Measurements from ENCODE around the gene ABL2.

Gene ABL2

DNA sequence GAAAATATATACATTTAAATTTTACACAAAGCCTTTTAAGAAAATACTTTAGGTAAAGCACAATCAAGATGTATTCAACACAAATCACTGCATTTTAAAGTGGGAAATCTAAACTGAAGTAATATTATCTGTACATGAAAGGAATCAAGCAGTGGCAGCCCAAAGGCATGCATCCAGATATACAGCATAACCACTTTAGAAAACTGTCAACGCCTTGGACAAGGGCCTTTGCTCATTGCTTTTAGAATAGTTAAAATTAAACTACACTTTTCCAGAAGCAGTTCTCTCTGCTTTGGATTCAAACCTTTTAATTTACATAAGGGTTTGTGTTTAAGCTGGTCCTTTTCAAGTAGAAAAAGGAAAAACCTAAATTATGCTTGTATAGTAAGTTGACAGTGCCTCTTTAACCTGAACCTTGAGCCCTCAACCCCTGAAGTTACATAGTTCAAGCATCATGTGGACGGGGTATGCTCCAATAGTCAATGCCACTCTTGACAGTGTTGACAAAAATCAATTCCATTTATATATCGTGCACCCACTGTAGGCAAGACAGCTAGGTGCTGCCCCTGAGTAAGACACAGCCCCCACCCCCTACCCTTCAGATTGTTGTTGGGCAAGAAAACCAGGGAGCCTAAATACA lies 124.7 kb downstream of the ABL2 start:
- Histone ChIP-seq H3K4me1 (ENCODE audit: control insufficient read depth, low read depth, low read length) (no peaks in the 10 kb centered on the region), H3K36me3 (ENCODE audit: control insufficient read depth, insufficient read depth, low read length) (peaks cover 10% of the 10 kb centered on the region), H2BK15ac (replicated peaks; ENCODE audit: low read depth) (no peak overlapping the region), H3K4ac (ENCODE audit: low read depth, low read length) (no peak overlapping the region), H3K23ac (ENCODE audit: low read length) (no peak overlapping the region), H4K5ac (ENCODE audit: low read length) (no peak overlapping the region), H3K9ac (ENCODE audit: low read length) (no peak overlapping the region), H3K79me1 (ENCODE audit: low read length) (no peaks in the 10 kb centered on the region), H2BK5ac (ENCODE audit: low read length) (no peak overlapping the region), H3K4me3 (ENCODE audit: low read length) (no peak overlapping the region), H3K27me3 (ENCODE audit: insufficient read depth, low read length, poor library complexity) (no peaks in the 10 kb centered on the region), H4K8ac (ENCODE audit: low read depth, low read length) (no peak overlapping the region), H3K27ac (ENCODE audit: low read depth, low read length) (no peak overlapping the region), H3K79me2 (ENCODE audit: control insufficient read depth, insufficient read depth, low read length) (no peaks in the 10 kb centered on the region), H3K56ac (ENCODE audit: low read length) (no peak overlapping the region), H2BK120ac (ENCODE audit: low read depth, low read length) (no peak overlapping the region), H2AK5ac (ENCODE audit: low read length) (no peak overlapping the region), H3K18ac (ENCODE audit: low read length) (no peak overlapping the region), H3K4me2 (ENCODE audit: low read length) (no peak overlapping the region)
- WGBS (ENCODE audit: extremely low coverage, insufficient coverage, low lambda C conversion rate) = no CpG with 5 or more reads among the region's 3 CpGs
- DNase-seq = no peak

DNA sequence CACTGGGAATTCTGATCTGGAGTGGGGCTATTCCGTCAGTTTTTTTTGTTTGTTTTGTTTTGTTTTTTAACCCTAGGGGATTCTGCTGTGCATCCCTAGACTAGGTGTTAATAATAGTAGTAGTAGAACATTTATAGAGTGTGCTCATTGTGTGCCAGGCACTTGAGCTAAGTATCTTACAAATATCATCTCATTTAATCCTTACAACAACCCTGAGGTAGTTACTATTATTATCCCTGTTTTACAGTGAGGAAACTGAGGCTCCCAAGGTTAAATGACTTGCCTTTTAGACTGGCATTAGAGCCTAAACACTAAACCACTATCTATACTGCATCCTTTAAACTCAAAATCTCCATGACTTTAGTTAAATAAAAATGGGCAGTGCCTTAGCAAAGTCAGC lies 125.5 kb downstream of the ABL2 start:
- Histone ChIP-seq H3K18ac (ENCODE audit: low read length) (no peak overlapping the region), H3K4me2 (ENCODE audit: low read length) (no peak overlapping the region), H3K79me2 (ENCODE audit: control insufficient read depth, insufficient read depth, low read length) (no peaks in the 10 kb centered on the region), H3K56ac (ENCODE audit: low read length) (no peak overlapping the region), H4K8ac (ENCODE audit: low read depth, low read length) (no peak overlapping the region), H3K4ac (ENCODE audit: low read depth, low read length) (no peak overlapping the region), H3K4me1 (ENCODE audit: control insufficient read depth, low read depth, low read length) (no peaks in the 10 kb centered on the region), H4K5ac (ENCODE audit: low read length) (no peak overlapping the region), H2BK15ac (replicated peaks; ENCODE audit: low read depth) (no peak overlapping the region), H3K9ac (ENCODE audit: low read length) (no peak overlapping the region), H2BK5ac (ENCODE audit: low read length) (no peak overlapping the region), H3K27ac (ENCODE audit: low read depth, low read length) (no peak overlapping the region), H3K36me3 (ENCODE audit: control insufficient read depth, insufficient read depth, low read length) (peaks cover 8% of the 10 kb centered on the region), H2BK120ac (ENCODE audit: low read depth, low read length) (no peak overlapping the region), H3K27me3 (ENCODE audit: insufficient read depth, low read length, poor library complexity) (no peaks in the 10 kb centered on the region), H3K4me3 (ENCODE audit: low read length) (no peak overlapping the region), H3K79me1 (ENCODE audit: low read length) (no peaks in the 10 kb centered on the region), H2AK5ac (ENCODE audit: low read length) (no peak overlapping the region), H3K23ac (ENCODE audit: low read length) (no peak overlapping the region)
- WGBS (ENCODE audit: extremely low coverage, insufficient coverage, low lambda C conversion rate) = no CpG with 5 or more reads among the region's 1 CpG
- DNase-seq = no peak

DNA sequence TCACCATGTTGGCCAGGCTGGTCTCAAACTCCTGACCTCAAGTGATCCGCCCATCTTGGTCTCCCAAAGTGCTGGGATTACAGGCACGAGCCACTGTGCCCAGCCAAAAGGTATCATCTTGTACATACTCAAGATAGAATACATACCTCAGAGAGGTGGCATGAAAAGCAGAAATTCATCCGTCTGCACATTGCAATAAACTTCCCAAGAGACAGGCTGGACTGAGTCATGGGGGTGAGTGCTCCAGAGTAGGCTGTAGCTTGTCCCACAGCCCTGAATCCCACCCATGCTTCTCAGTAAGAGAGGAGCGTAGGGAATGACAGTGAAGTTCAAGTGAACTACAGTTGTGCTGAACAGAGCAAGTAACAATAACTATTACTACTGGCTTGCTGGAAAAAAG lies 127.9 kb downstream of the ABL2 start:
- H3K23ac ChIP-seq (ENCODE audit: low read length) = no peak overlapping the region
- H4K8ac ChIP-seq (ENCODE audit: low read depth, low read length) = no peak overlapping the region
- H3K56ac ChIP-seq (ENCODE audit: low read length) = no peak overlapping the region
- H2BK5ac ChIP-seq (ENCODE audit: low read length) = no peak overlapping the region
- no peak overlapping the region for H3K18ac ChIP-seq (ENCODE audit: low read length)
- H3K9ac ChIP-seq (ENCODE audit: low read length) = no peak overlapping the region
- H3K4me1 ChIP-seq (ENCODE audit: control insufficient read depth, low read depth, low read length) = no peaks in the 10 kb centered on the region
- H3K79me1 ChIP-seq (ENCODE audit: low read length) = no peaks in the 10 kb centered on the region
- H3K79me2 ChIP-seq (ENCODE audit: control insufficient read depth, insufficient read depth, low read length) = no peaks in the 10 kb centered on the region
- H3K4me2 ChIP-seq (ENCODE audit: low read length) = no peak overlapping the region
- H2BK120ac ChIP-seq (ENCODE audit: low read depth, low read length) = no peak overlapping the region
- H4K5ac ChIP-seq (ENCODE audit: low read length) = no peak overlapping the region
- no peaks in the 10 kb centered on the region for H3K27me3 ChIP-seq (ENCODE audit: insufficient read depth, low read length, poor library complexity)
- no peak overlapping the region for H2AK5ac ChIP-seq (ENCODE audit: low read length)
- WGBS (ENCODE audit: extremely low coverage, insufficient coverage, low lambda C conversion rate) = no CpG with 5 or more reads among the region's 4 CpGs
- H3K27ac ChIP-seq (ENCODE audit: low read depth, low read length) = no peak overlapping the region
- no peak overlapping the region for H2BK15ac ChIP-seq (replicated peaks; ENCODE audit: low read depth)
- no peak overlapping the region for H3K4me3 ChIP-seq (ENCODE audit: low read length)
- DNase-seq = no peak
- H3K4ac ChIP-seq (ENCODE audit: low read depth, low read length) = no peak overlapping the region
- H3K36me3 ChIP-seq (ENCODE audit: control insufficient read depth, insufficient read depth, low read length) = peaks cover 3% of the 10 kb centered on the region

DNA sequence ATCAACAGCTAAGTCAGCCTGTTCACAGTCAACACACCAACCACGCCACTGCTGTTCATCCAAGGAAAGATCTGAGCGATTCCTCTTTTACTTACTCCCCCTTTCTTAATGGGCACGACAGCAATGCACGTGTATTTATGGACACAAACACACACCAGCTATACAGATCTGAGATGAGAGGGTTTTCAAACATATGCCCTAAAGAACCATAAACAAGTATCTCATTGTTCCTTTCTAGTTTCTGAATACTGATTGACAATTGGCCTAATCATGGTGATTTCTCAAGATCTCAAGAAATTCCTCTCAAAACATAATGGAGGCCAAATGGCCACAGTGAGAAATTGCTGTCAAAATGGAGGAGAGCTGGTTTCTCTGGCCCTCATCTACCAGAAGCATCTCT lies 129.6 kb downstream of the ABL2 start:
- no peak overlapping the region for H3K56ac ChIP-seq (ENCODE audit: low read length)
- H3K4me1 ChIP-seq (ENCODE audit: control insufficient read depth, low read depth, low read length) = no peaks in the 10 kb centered on the region
- H3K79me1 ChIP-seq (ENCODE audit: low read length) = no peaks in the 10 kb centered on the region
- no peak overlapping the region for H3K18ac ChIP-seq (ENCODE audit: low read length)
- H3K27me3 ChIP-seq (ENCODE audit: insufficient read depth, low read length, poor library complexity) = no peaks in the 10 kb centered on the region
- no peak overlapping the region for H3K9ac ChIP-seq (ENCODE audit: low read length)
- H2AK5ac ChIP-seq (ENCODE audit: low read length) = no peak overlapping the region
- H2BK5ac ChIP-seq (ENCODE audit: low read length) = no peak overlapping the region
- H3K36me3 ChIP-seq (ENCODE audit: control insufficient read depth, insufficient read depth, low read length) = peaks cover 7% of the 10 kb centered on the region
- H2BK120ac ChIP-seq (ENCODE audit: low read depth, low read length) = no peak overlapping the region
- no peak overlapping the region for H3K23ac ChIP-seq (ENCODE audit: low read length)
- no peak overlapping the region for H3K27ac ChIP-seq (ENCODE audit: low read depth, low read length)
- no CpG with 5 or more reads among the region's 4 CpGs for WGBS (ENCODE audit: extremely low coverage, insufficient coverage, low lambda C conversion rate)
- no peak overlapping the region for H3K4me3 ChIP-seq (ENCODE audit: low read length)
- no peak overlapping the region for H4K5ac ChIP-seq (ENCODE audit: low read length)
- H4K8ac ChIP-seq (ENCODE audit: low read depth, low read length) = no peak overlapping the region
- H3K79me2 ChIP-seq (ENCODE audit: control insufficient read depth, insufficient read depth, low read length) = no peaks in the 10 kb centered on the region
- no peak overlapping the region for H2BK15ac ChIP-seq (replicated peaks; ENCODE audit: low read depth)
- DNase-seq = no peak
- no peak overlapping the region for H3K4ac ChIP-seq (ENCODE audit: low read depth, low read length)
- no peak overlapping the region for H3K4me2 ChIP-seq (ENCODE audit: low read length)

DNA sequence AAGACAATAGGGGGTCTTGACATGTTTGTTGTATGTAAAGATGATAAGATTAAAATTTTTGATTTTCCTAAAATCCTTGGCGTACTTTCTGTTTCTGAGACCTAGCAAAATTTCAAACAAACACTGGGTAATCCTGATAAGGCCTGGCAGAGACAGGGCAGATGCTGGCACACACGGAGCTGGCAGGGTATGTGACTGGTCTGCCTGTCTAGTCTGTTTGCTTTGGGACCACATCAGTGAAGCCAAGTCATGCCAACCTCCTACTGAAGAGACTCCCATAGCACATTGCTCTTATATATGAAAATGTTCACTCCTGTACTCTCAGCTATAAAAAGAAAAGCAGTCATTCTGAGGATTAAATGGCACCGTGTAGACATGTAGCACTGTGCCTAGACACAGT lies 133.6 kb downstream of the ABL2 start:
- DNase-seq = no peak
- H3K79me1 ChIP-seq (ENCODE audit: low read length) = no peaks in the 10 kb centered on the region
- H3K79me2 ChIP-seq (ENCODE audit: control insufficient read depth, insufficient read depth, low read length) = no peaks in the 10 kb centered on the region
- H2BK15ac ChIP-seq (replicated peaks; ENCODE audit: low read depth) = no peak overlapping the region
- no peak overlapping the region for H2BK5ac ChIP-seq (ENCODE audit: low read length)
- H3K9ac ChIP-seq (ENCODE audit: low read length) = no peak overlapping the region
- no peak overlapping the region for H2BK120ac ChIP-seq (ENCODE audit: low read depth, low read length)
- no peak overlapping the region for H3K4ac ChIP-seq (ENCODE audit: low read depth, low read length)
- no peaks in the 10 kb centered on the region for H3K27me3 ChIP-seq (ENCODE audit: insufficient read depth, low read length, poor library complexity)
- H3K4me1 ChIP-seq (ENCODE audit: control insufficient read depth, low read depth, low read length) = no peaks in the 10 kb centered on the region
- no peak overlapping the region for H3K4me2 ChIP-seq (ENCODE audit: low read length)
- H3K23ac ChIP-seq (ENCODE audit: low read length) = no peak overlapping the region
- H3K18ac ChIP-seq (ENCODE audit: low read length) = no peak overlapping the region
- no CpG with 5 or more reads among the region's 3 CpGs for WGBS (ENCODE audit: extremely low coverage, insufficient coverage, low lambda C conversion rate)
- no peak overlapping the region for H3K27ac ChIP-seq (ENCODE audit: low read depth, low read length)
- no peak overlapping the region for H4K5ac ChIP-seq (ENCODE audit: low read length)
- H2AK5ac ChIP-seq (ENCODE audit: low read length) = no peak overlapping the region
- H3K36me3 ChIP-seq (ENCODE audit: control insufficient read depth, insufficient read depth, low read length) = peaks cover 10% of the 10 kb centered on the region
- no peak overlapping the region for H4K8ac ChIP-seq (ENCODE audit: low read depth, low read length)
- H3K4me3 ChIP-seq (ENCODE audit: low read length) = no peak overlapping the region
- no peak overlapping the region for H3K56ac ChIP-seq (ENCODE audit: low read length)

DNA sequence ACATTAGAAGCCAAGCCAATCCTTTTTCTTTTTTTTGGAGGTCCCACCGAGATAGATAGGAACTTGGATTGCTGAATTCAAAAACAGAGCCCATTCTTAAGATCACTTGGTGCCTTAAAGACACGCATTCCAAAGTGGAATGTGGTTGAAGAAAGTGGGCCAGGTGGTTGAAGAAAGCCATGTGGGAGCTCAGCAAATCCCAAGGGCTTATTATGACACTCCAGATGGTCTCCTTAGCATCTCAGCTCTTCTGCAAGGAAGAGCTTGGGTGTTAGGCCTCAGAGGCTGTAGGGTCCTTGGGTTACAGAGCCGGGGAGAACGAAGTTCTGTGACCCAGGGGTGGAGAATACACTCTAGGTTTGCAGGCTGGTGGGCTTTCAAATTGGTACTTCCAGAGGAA lies 134.1 kb downstream of the ABL2 start:
- Histone ChIP-seq H3K36me3 (ENCODE audit: control insufficient read depth, insufficient read depth, low read length) (peaks cover 14% of the 10 kb centered on the region), H3K4me1 (ENCODE audit: control insufficient read depth, low read depth, low read length) (no peaks in the 10 kb centered on the region), H3K9ac (ENCODE audit: low read length) (no peak overlapping the region), H3K18ac (ENCODE audit: low read length) (no peak overlapping the region), H3K4me3 (ENCODE audit: low read length) (no peak overlapping the region), H3K56ac (ENCODE audit: low read length) (no peak overlapping the region), H3K27ac (ENCODE audit: low read depth, low read length) (no peak overlapping the region), H3K79me2 (ENCODE audit: control insufficient read depth, insufficient read depth, low read length) (no peaks in the 10 kb centered on the region), H4K5ac (ENCODE audit: low read length) (no peak overlapping the region), H3K4me2 (ENCODE audit: low read length) (no peak overlapping the region), H2AK5ac (ENCODE audit: low read length) (no peak overlapping the region), H3K27me3 (ENCODE audit: insufficient read depth, low read length, poor library complexity) (no peaks in the 10 kb centered on the region), H4K8ac (ENCODE audit: low read depth, low read length) (no peak overlapping the region), H2BK120ac (ENCODE audit: low read depth, low read length) (no peak overlapping the region), H2BK15ac (replicated peaks; ENCODE audit: low read depth) (no peak overlapping the region), H3K23ac (ENCODE audit: low read length) (no peak overlapping the region), H2BK5ac (ENCODE audit: low read length) (no peak overlapping the region), H3K4ac (ENCODE audit: low read depth, low read length) (no peak overlapping the region), H3K79me1 (ENCODE audit: low read length) (no peaks in the 10 kb centered on the region)
- no CpG with 5 or more reads among the region's 4 CpGs for WGBS (ENCODE audit: extremely low coverage, insufficient coverage, low lambda C conversion rate)
- DNase-seq = no peak
